ENCODE data around the gene CDC42EP1.
A peak's percentile ranks its signal among the peaks of the same experiment; 100 is the strongest.
"Not testable (repeated sequence)": the region's sequence is repeated elsewhere in the genome, so short reads cannot be mapped to it uniquely, and the experiment has no call there.

The CDC42EP1 gene

GRCh38 chr22:37604875-37605274, 44.6 kb downstream of the CDC42EP1 start:
- no peak for DNase-seq (ENCODE audit: low read depth)
- no peak for TF ChIP-seq CTCF (conservative IDR thresholded peaks at IDR 0.05; ENCODE audit: low read length)
- no peak overlapping the region for H3K4me3 ChIP-seq (ENCODE audit: low read length)

DNA sequence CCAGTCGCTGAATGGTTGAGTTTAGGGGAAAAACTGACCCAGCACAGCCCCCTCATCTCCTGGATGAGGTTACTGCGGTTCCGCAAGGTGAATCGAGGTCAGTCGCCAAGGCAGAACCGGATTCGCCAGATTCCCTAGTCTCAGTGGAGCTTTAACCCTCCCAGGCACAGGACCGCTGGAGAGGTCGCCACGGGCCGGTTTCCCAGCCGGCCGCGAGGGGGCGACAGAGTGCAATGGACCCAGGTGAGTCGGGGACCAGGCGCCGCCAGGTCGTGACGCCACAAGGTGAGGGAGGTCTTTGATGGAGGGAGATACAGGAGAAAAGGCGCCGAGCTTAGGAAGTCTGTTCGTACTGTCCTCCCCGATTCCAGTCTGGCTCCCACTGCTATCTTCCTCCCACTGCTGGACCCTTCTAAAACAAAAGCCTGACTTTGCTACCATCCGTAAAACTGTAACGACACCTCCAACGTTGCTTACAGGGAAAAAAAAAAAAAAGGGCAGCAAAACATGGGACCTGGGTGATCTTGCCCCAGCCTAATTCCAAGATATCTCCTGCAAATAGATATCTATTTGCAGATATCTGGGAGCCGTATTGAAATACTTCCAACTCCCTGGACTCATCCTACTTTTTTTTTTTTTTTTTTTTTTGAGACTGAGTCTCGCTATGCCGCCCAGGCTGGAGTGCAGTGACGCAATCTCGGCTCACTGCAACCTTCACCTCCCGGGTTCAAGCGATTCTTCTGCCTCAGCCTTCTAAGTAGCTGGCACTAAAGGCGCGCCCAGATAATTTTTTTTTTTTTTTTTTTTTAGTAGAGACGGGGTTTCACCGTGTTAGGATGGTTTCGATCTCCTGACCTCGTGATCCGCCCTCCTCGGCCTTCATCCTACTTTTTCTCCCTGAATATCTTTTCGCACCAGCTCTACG, 47.0 kb downstream of the CDC42EP1 start:
- TF ChIP-seq CTCF (conservative IDR thresholded peaks at IDR 0.05; ENCODE audit: low read length) = peak; percentile 89
- peak overlapping the region; percentile 17; the same call in 1 of the 2 replicates for H3K4me3 ChIP-seq (ENCODE audit: low read length)
- DNase-seq (ENCODE audit: low read depth) = peak; percentile 33

DNA sequence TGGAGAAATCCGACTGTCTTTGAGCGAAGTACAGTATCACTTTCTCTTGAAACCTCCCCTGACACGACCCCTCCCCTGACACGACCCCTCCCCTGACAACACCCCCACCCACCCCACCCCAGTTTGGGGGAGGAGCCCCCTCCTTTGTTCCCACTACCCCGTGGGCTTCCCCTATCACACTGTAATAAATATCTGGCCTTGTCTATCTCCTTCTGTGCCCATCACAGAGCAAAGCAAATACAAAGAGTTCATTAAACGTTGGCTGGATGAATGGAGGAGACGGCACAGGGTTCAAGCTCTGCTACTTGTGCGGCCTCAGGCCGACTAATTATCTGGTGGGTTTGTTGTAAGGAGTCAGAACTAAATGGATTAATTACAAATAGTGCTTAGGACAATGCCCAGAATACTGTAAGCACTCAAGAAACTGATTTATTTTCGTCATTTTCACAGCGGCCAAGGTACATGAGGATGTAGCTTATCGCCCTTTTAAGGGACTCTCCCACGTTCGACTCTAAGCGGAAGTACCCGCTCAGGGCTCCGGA, 47.7 kb downstream of the CDC42EP1 start:
- H3K4me3 ChIP-seq (ENCODE audit: low read length) = peak overlapping the region; percentile 73
- no peak for DNase-seq (ENCODE audit: low read depth)
- no peak for TF ChIP-seq CTCF (conservative IDR thresholded peaks at IDR 0.05; ENCODE audit: low read length)

DNA sequence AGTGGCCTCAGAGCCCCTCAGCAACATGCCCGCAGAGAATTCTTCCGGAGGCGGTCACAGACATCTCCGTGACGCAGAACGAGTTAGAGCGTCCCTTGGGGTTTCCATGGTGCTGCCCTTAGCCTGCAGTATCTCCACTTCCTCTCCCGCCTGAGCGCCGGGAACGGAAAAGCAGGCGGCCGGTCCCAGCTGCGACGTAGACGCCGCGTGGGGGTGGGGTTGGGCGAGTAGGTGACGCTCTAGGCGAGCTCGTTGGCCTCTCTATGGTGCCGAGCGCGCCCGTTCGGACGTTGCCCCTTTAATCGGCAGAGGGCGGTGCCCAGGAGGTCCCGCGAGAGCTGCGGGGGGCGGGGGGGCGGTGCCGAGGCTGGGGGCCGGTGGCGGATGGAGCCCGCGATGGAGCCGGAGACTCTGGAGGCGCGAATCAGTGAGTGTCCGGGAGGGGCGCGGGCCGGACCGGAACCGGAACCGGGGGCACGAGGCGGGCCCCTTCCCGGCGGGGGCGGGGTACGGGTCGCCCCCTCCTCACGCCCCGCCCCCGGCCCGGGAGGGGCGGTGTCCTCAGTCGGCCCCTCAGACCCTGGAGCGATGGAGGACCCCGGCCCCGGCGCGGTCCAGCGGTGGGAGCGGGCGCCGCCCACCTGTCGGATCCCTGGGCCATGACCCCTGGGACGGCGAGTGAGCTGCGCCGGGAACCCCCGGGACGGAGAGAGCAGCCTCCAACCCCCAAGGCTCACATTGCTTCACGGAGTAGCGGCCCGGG, 48.4 kb downstream of the CDC42EP1 start, which contains the start of gene GGA1:
GGA1 (plus strand) TSS at position 358 of the 763 bp plus-strand sequence; CDS start at position 385, 27 bp downstream.
- TF ChIP-seq CTCF (conservative IDR thresholded peaks at IDR 0.05; ENCODE audit: low read length) = no peak
- H3K4me3 ChIP-seq (ENCODE audit: low read length) = peak within 1 kb of the TSS; percentile 83
- peak; percentile 96 for DNase-seq (ENCODE audit: low read depth)

DNA sequence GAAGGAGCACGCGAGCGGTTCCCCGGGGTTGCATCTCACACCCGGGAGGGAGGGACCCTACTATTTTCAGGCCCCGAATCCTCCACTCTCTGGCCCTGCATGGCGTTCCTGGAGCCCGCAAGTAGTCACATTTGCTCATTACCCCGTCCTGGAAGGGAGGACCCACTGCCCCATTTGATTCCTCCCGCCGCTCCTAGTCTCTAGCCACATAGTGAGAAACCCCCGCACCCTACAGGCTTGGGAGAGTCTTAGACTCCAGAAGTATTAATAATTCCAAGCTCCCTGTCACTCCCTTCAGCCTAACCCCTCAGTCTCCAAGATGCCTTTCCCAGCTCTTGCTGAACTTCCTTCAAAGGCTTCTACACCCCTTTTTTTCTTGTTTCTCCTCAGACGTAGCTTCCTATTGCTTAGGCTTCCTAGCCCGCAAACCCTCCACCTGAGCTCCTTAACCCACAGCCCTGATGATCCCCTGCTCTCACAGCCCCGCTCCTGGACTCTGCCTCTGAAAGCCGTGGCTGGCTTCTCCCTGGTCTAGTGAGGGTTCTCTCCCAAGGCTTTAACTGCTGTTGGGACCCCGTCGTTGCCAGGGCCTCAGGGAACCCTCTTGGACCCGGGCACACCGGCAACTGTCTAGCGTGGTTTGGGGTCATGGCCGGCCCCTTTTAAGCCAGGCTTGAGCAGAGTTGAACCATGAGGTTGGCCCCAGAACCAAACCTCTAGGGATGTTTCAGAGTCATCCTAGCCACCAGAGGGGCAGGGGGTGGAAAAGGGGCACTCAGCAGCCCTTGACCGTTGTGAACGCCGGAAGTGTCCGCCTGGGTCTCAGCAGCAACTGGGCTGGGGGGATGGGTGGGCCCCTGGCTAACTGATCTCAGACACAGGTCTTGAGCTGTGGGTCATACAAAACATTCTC, 49.2 kb downstream of the CDC42EP1 start:
- peak overlapping the region; percentile 83 for H3K4me3 ChIP-seq (ENCODE audit: low read length)
- no peak for DNase-seq (ENCODE audit: low read depth)
- TF ChIP-seq CTCF (conservative IDR thresholded peaks at IDR 0.05; ENCODE audit: low read length) = no peak

DNA sequence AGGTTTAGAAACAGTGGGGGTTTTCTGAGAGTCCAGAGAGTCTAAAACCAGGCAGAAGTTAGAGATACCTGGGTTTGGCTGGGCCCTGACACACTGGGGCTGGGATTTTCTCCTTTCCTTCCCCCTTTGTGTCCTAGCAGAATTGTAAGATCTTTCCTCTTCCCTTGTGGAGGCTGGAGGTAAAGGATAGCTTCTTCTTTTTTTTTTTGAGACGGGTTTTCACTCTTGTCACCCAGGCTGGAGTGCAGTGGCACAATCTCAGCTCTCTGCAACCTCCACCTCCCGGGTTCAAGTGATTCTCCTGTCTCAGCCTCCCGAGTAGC, 49.8 kb downstream of the CDC42EP1 start:
- H3K4me3 ChIP-seq (ENCODE audit: low read length) = peak overlapping the region; percentile 83
- DNase-seq (ENCODE audit: low read depth) = not testable (repeated sequence)

All from AG10803 (cell line).